Lower leg skin (tissue), 3 donors: ENCODE data around the gene TMEM218.

Source experiments
- POLR2A ChIP-seq, 2 donors: fragments of 450-650 bp; IDR thresholded peaks; one replicate each; pipeline ENCODE4 v1.6.1; 2016 to 2017; ENCODE audit warnings: antibody characterized with exemption in 2 of 2, mild to moderate bottlenecking in 1 of 2, moderate library complexity in 1 of 2
- TF ChIP-seq, protein P1 (sequence below), 3 donors: fragments of 450-650 bp; IDR thresholded peaks; one replicate each; pipeline ENCODE4 v1.5.1; 2016; ENCODE audit warnings: antibody characterized with exemption in 3 of 3, mild to moderate bottlenecking in 3 of 3, moderate library complexity in 2 of 3

DNA sequence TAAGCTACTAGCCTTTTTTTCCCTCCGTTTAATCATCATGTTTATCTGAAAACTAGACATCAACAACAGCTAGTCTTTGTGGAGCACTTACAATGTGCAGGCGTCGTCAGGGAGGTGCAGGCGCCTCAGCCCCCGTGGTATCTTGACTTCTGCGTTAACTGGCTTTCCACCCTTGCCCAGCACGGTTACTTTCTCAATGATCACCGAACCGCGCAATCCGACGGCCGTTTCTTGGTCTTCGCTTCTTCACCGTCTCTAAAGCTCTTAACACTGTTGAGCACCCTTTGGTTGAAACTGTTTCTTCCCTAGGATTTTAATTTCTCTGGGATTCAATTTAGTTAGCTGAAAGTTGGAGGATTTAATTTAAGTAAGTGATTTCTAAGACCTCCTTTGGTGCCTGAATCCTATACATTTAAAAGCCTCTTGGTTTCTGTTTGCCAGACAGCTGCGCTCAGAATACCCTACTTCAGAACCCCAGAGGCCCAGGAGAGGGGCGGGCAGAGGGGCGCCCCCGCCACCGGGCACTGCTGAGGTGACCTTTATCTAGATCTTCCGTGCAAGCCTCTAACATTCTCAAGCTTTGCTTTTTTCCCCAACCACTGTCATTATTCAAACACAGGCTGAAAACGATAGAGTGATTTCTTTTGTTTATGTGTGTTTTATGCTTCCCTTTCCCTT is 18.0 kb upstream of the TMEM218 start:
- no peak for TF ChIP-seq POLR2A (IDR thresholded peaks at IDR 0.05)
- TF ChIP-seq, protein P1, sequence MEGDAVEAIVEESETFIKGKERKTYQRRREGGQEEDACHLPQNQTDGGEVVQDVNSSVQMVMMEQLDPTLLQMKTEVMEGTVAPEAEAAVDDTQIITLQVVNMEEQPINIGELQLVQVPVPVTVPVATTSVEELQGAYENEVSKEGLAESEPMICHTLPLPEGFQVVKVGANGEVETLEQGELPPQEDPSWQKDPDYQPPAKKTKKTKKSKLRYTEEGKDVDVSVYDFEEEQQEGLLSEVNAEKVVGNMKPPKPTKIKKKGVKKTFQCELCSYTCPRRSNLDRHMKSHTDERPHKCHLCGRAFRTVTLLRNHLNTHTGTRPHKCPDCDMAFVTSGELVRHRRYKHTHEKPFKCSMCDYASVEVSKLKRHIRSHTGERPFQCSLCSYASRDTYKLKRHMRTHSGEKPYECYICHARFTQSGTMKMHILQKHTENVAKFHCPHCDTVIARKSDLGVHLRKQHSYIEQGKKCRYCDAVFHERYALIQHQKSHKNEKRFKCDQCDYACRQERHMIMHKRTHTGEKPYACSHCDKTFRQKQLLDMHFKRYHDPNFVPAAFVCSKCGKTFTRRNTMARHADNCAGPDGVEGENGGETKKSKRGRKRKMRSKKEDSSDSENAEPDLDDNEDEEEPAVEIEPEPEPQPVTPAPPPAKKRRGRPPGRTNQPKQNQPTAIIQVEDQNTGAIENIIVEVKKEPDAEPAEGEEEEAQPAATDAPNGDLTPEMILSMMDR (IDR thresholded peaks at IDR 0.05), result no peak
